Measurements from ENCODE around the gene FFAR2.
A peak's percentile ranks its signal among the peaks of the same experiment; 100 is the strongest.

- TF ChIP-seq, protein P1, sequence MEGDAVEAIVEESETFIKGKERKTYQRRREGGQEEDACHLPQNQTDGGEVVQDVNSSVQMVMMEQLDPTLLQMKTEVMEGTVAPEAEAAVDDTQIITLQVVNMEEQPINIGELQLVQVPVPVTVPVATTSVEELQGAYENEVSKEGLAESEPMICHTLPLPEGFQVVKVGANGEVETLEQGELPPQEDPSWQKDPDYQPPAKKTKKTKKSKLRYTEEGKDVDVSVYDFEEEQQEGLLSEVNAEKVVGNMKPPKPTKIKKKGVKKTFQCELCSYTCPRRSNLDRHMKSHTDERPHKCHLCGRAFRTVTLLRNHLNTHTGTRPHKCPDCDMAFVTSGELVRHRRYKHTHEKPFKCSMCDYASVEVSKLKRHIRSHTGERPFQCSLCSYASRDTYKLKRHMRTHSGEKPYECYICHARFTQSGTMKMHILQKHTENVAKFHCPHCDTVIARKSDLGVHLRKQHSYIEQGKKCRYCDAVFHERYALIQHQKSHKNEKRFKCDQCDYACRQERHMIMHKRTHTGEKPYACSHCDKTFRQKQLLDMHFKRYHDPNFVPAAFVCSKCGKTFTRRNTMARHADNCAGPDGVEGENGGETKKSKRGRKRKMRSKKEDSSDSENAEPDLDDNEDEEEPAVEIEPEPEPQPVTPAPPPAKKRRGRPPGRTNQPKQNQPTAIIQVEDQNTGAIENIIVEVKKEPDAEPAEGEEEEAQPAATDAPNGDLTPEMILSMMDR (IDR thresholded peaks at IDR 0.05 in 2 of 3, conservative IDR thresholded peaks at IDR 0.05 in 1 of 3; ENCODE audit: borderline replicate concordance in 1 of 3, insufficient read depth in 1 of 3, low read depth in 2 of 3, low read length in 2 of 3): peak; percentile 81 to 98 (median 90); a peak in 5 of 6 replicates
- TF ChIP-seq TCF7L2 (IDR thresholded peaks at IDR 0.05; ENCODE audit: borderline replicate concordance, extremely low read depth, insufficient read depth, insufficient read length) (no peak), ZNF274 (IDR thresholded peaks at IDR 0.05; ENCODE audit: low read depth, low read length) (no peak), POLR2A (IDR thresholded peaks at IDR 0.05; ENCODE audit: borderline replicate concordance, extremely low read depth, insufficient read depth, insufficient read length) (no peak), SRF (IDR thresholded peaks at IDR 0.05; ENCODE audit: low read depth) (no peak), EZH2 (IDR thresholded peaks at IDR 0.05) (no peak), POLR2AphosphoS5 (IDR thresholded peaks at IDR 0.05; ENCODE audit: low read depth, low read length) (peak; percentile 26; the same call in 1 of the 2 replicates), EGR1 (IDR thresholded peaks at IDR 0.05; ENCODE audit: low read depth) (peak; percentile 91)
- TF ChIP-seq, protein P2, sequence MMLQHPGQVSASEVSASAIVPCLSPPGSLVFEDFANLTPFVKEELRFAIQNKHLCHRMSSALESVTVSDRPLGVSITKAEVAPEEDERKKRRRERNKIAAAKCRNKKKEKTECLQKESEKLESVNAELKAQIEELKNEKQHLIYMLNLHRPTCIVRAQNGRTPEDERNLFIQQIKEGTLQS (IDR thresholded peaks at IDR 0.05): no peak
Measured at GRCh38 chr19:35495107-35496064, 47.3 kb downstream of the FFAR2 start.
